ENCODE results near the gene LLGL2. TPM values are rescaled to one million over a fixed set of nuclear protein-coding genes. Genes with fewer than 3 reads are reported as not detected.

Gene LLGL2
- total RNA-seq, 2 donors from 2014 or later = 401 to 497 TPM

DNA sequence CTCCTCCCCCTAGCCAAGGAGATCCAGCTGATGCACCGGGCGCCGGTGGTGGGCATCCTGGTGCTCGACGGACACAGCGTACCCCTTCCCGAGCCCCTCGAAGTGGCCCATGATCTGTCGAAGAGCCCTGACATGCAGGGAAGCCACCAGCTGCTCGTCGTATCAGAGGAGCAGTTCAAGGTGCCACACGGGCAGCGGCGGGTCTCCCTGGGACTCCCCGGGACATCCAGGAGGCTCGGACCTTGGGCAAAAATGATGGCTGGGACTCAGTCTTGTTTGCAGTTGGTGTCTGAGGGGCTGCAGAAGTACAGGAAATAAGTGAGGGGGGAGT lies 46.4 kb downstream of the LLGL2 start:
- no peak overlapping the region for H3K27ac ChIP-seq
- no peaks in the 10 kb centered on the region for H3K27me3 ChIP-seq
- H3K36me3 ChIP-seq = no peaks in the 10 kb centered on the region
- H3K9me3 ChIP-seq = no peaks in the 10 kb centered on the region
- intact Hi-C loops (cut with DNase I) = no loop called here
- no peak for DNase-seq
- H3K4me1 ChIP-seq = no peaks in the 10 kb centered on the region
- TF ChIP-seq, protein P1, sequence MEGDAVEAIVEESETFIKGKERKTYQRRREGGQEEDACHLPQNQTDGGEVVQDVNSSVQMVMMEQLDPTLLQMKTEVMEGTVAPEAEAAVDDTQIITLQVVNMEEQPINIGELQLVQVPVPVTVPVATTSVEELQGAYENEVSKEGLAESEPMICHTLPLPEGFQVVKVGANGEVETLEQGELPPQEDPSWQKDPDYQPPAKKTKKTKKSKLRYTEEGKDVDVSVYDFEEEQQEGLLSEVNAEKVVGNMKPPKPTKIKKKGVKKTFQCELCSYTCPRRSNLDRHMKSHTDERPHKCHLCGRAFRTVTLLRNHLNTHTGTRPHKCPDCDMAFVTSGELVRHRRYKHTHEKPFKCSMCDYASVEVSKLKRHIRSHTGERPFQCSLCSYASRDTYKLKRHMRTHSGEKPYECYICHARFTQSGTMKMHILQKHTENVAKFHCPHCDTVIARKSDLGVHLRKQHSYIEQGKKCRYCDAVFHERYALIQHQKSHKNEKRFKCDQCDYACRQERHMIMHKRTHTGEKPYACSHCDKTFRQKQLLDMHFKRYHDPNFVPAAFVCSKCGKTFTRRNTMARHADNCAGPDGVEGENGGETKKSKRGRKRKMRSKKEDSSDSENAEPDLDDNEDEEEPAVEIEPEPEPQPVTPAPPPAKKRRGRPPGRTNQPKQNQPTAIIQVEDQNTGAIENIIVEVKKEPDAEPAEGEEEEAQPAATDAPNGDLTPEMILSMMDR (IDR thresholded peaks at IDR 0.05) = no peak
- peak overlapping the region in 1 of 2 donors; percentile 34 for H3K9ac ChIP-seq (ENCODE audit: low read depth in 2 of 2, low read length in 2 of 2)
- no peak overlapping the region for H3K4me3 ChIP-seq

DNA sequence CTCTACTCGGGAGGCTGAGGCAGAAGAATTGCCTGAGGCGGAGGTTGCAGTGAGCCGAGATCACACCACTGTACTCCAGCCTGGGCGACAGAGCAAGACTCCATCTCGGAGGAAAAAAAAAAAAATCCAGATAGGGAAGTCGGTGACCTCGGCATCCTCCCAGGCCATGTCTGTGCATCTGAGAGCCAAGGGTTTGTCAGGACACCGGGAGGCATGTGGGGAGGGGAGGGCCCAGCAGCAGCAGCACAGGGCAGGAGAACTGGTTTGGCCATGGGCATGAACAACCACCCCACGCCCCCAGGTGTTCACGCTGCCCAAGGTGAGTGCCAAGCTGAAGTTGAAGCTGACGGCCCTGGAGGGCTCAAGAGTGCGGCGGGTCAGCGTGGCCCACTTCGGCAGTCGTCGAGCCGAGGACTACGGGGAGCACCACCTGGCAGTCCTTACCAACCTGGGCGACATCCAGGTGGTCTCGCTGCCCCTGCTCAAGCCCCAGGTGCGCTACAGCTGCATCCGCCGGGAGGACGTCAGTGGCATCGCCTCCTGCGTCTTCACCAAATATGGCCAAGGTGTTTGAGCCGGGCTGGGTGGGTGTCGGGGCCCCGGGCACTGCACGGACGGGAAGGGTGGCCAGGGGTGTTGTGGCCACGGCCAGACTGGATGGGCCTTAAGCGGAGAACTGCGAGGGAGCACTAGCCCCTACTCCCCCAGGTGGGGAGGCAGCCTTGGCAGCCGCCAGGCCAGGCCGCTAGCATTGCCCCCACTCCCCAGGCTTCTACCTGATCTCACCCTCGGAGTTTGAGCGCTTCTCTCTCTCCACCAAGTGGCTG lies 47.4 kb downstream of the LLGL2 start:
- Histone ChIP-seq H3K9ac (ENCODE audit: low read depth in 2 of 2, low read length in 2 of 2) (peak overlapping the region in 1 of 2 donors; percentile 8), H3K36me3 (no peaks in the 10 kb centered on the region), H3K27ac (no peak overlapping the region), H3K27me3 (no peaks in the 10 kb centered on the region), H3K4me1 (no peaks in the 10 kb centered on the region), H3K9me3 (no peaks in the 10 kb centered on the region), H3K4me3 (no peak overlapping the region)
- TF ChIP-seq, protein P1 (IDR thresholded peaks at IDR 0.05) = no peak
- intact Hi-C loops (cut with DNase I) = no loop called here
- no peak for DNase-seq

DNA sequence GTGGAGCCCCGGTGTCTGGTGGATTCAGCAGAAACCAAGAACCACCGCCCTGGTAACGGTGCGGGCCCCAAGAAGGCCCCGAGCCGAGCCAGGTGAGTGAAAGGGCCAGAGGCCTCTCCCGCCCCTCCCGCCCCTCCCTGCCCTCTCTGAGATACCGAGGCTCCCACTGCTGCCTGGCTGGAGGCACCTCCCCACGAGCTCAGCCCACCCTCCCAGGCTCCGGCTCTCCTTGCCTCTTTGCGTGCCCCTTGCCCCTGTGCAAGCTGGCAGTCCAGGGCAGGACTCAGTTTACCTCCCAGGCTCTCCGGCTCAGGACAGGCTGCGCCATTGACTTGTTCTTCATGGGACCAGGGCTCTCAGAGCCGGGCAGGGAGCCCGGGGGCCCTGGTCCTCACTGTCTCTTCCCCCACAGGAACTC lies 48.1 kb downstream of the LLGL2 start:
- no peak overlapping the region for H3K9ac ChIP-seq (ENCODE audit: low read depth in 2 of 2, low read length in 2 of 2)
- H3K4me1 ChIP-seq = no peaks in the 10 kb centered on the region
- no peak overlapping the region for H3K27ac ChIP-seq
- H3K9me3 ChIP-seq = no peaks in the 10 kb centered on the region
- intact Hi-C loops (cut with DNase I) = no loop called here
- no peaks in the 10 kb centered on the region for H3K36me3 ChIP-seq
- TF ChIP-seq, protein P1 (IDR thresholded peaks at IDR 0.05) = no peak
- no peak for DNase-seq
- H3K27me3 ChIP-seq = no peaks in the 10 kb centered on the region
- no peak overlapping the region for H3K4me3 ChIP-seq

DNA sequence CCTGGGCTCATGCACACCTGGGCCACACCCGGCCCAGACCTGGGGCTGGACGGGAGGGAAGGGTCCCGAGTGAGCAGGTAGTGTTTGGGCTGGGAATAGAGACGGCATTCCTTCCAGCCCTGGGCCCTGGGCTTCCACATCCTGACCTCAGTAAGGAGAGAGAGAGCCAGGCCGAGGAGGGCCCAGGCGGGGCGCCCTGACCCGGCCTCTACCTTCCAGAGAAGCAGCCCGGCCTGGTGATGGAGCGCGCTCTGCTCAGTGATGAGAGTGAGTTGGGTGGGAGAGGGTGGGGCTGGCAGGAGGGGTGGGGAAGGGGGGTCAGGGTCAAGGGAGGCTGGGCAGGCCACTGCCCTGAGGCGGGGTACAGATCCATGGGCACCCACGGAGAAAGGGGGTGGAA lies 48.5 kb downstream of the LLGL2 start:
- Histone ChIP-seq H3K27me3 (no peaks in the 10 kb centered on the region), H3K9ac (ENCODE audit: low read depth in 2 of 2, low read length in 2 of 2) (no peak overlapping the region), H3K27ac (no peak overlapping the region), H3K4me3 (no peak overlapping the region), H3K36me3 (no peaks in the 10 kb centered on the region), H3K9me3 (no peaks in the 10 kb centered on the region), H3K4me1 (peaks cover 2% of the 10 kb centered on the region)
- intact Hi-C loops (cut with DNase I) = no loop called here
- TF ChIP-seq, protein P1 (IDR thresholded peaks at IDR 0.05) = no peak
- DNase-seq = no peak

DNA sequence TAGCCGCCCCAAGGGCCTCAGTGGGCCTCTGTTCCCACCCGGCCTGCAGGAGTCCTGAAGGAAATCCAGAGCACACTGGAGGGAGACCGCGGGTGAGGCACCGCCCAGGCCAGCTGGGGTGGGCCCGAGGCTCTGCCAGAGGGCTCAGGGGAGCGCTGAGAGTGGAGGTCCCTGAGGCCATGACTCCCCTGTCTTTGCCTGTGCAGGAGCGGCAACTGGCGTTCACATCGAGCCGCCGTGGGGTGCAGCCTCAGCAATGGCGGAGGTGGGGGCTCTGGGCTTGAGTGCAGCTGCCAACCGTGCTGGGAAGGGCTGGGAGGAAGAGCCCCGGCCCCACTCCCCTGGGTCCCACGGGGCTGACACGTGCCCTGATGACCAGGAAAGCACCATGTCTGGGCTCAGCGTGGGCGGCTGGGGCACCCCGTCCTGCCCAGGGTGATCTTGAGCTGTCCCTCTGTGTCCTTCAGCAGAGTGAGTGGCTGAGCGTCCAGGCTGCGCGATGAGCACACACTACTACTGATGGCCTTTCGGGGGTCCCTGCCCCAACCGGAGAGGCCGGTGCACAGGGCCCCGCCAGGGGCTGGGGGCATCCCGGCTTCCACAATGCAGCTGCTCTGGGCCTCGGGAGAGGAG lies 49.0 kb downstream of the LLGL2 start:
- intact Hi-C loops (cut with DNase I) = no loop called here
- Histone ChIP-seq H3K36me3 (no peaks in the 10 kb centered on the region), H3K9ac (ENCODE audit: low read depth in 2 of 2, low read length in 2 of 2) (peak overlapping the region; percentile 4 to 40), H3K27ac (peak overlapping the region; percentile 80), H3K9me3 (no peaks in the 10 kb centered on the region), H3K27me3 (no peaks in the 10 kb centered on the region), H3K4me1 (peaks cover 5% of the 10 kb centered on the region), H3K4me3 (no peak overlapping the region)
- TF ChIP-seq, protein P1 (IDR thresholded peaks at IDR 0.05) = no peak
- no peak for DNase-seq
